K562 (cell line): ENCODE measurements around the gene RRP7A. TPM values are rescaled to one million over a fixed set of nuclear protein-coding genes. Genes with fewer than 3 reads are reported as not detected.

Experiments
- ATAC-seq: fragments of 200-7000 bp; cut with Tn5 transposase; 3 replicates; pipeline ENCODE4 v1.9.1; 2020; ENCODE audit warnings: moderate library complexity
- BruUV-seq: library from RNA; stranded (reverse); fragments of 400-500 nt; replicated peaks from 2 replicates; lab custom pipeline; 2021; lab: Mats Ljungman, UMichigan
- CTCF ChIA-PET: fragments of 300-600 bp; formaldehyde crosslinking; extraction: SDS; loops from one replicate; lab custom pipeline; 2021; ENCODE audit warnings: low intra/inter-chr PET ratio; lab: Yijun Ruan, JAX
- POLR2A ChIA-PET: fragments of 300-600, 350-650 bp; sonication (Branson Sonifier 250); formaldehyde crosslinking; extraction: SDS; loops from one replicate; lab custom pipeline; 2021; ENCODE audit warnings: antibody characterized with exemption, inconsistent platforms; lab: Yijun Ruan, JAX
- DNase-seq, 4 experiments: peaks; one replicate each; pipeline versions ENCODE4 v3.0.0 to v3.0.0-alpha.2; 2011 to 2018; ENCODE audit warnings: low spot score in 3 of 4, mixed read lengths in 3 of 4; ENCODE audit errors: extremely low read depth in 1 of 4
- FAIRE-seq: peaks from 2 replicates; lab custom pipeline; 2011; peaks lifted over from hg19 to GRCh38; lab: Jason Lieb, UNC
- H2AFZ ChIP-seq: 2 replicates; pipeline ENCODE4 v1.6.0; 2011; ENCODE audit warnings: low read depth, low read length, control low read depth, inconsistent platforms
- H3K27ac ChIP-seq: fragments of 200-600 bp; 3 replicates; pipeline ENCODE4 v1.8.0; 2011; ENCODE audit warnings: low read depth, mild to moderate bottlenecking, control low read depth, inconsistent platforms, low read length, moderate library complexity, mixed read lengths; ENCODE audit errors: extremely low read depth
- H3K27me3 ChIP-seq, 2 experiments: fragments of 300-600 bp in 1 of 2; 2 replicates in 1 of 2; 3 replicates in 1 of 2; pipeline versions ENCODE4 v1.6.0 to v1.8.0; 2011; ENCODE audit warnings: inconsistent platforms in 2 of 2, low read length in 2 of 2, mild to moderate bottlenecking in 1 of 2, mixed read lengths in 1 of 2, moderate library complexity in 1 of 2; ENCODE audit not compliant: control insufficient read depth in 2 of 2, insufficient read depth in 2 of 2
- H3K36me3 ChIP-seq: fragments of 300-600 bp; 3 replicates; pipeline ENCODE4 v1.8.0; 2011; ENCODE audit warnings: mild to moderate bottlenecking, low read length, inconsistent platforms; ENCODE audit not compliant: control insufficient read depth, insufficient read depth
- H3K4me1 ChIP-seq, 2 experiments: fragments of 200-600 bp in 1 of 2; replicated peaks in 1 of 2; 2 replicates in 1 of 2; 3 replicates in 1 of 2; pipeline versions ENCODE4 v1.5.1 to v1.8.0; 2011; ENCODE audit warnings: inconsistent platforms in 2 of 2, low read length in 2 of 2, mild to moderate bottlenecking in 1 of 2, mixed read lengths in 1 of 2, moderate library complexity in 1 of 2; ENCODE audit not compliant: control insufficient read depth in 2 of 2, insufficient read depth in 2 of 2
- H3K4me2 ChIP-seq: 2 replicates; pipeline ENCODE4 v1.6.1; 2011; ENCODE audit warnings: low read length, control low read depth, inconsistent platforms, mixed read lengths; ENCODE audit not compliant: insufficient read depth
- H3K4me3 ChIP-seq: fragments of 200-600 bp; sonication (generic), shearing (Covaris generic); 2 replicates; pipeline ENCODE4 v1.5.1; 2016; ENCODE audit warnings: control low read depth, inconsistent platforms
- H3K79me2 ChIP-seq: fragments of 200-600 bp; 3 replicates; pipeline ENCODE4 v1.8.0; 2011; ENCODE audit warnings: low read length, inconsistent platforms; ENCODE audit not compliant: control insufficient read depth, insufficient read depth
- H3K9ac ChIP-seq, 2 experiments: 2 replicates each; pipeline versions ENCODE4 v1.6.0 to v1.6.1; 2011; ENCODE audit warnings: low read depth in 2 of 2, low read length in 2 of 2, control low read depth in 1 of 2, inconsistent platforms in 1 of 2, mild to moderate bottlenecking in 1 of 2, mixed read lengths in 1 of 2; ENCODE audit not compliant: insufficient read depth in 1 of 2
- H3K9me1 ChIP-seq: one replicate; pipeline ENCODE4 v1.6.0; 2011; ENCODE audit warnings: inconsistent platforms, mild to moderate bottlenecking, low read length, moderate library complexity; ENCODE audit not compliant: control insufficient read depth, insufficient read depth
- H3K9me3 ChIP-seq: replicated peaks from 2 replicates; pipeline ENCODE4 v1.5.1; 2011; ENCODE audit warnings: low read depth, low read length, inconsistent platforms; ENCODE audit not compliant: control insufficient read depth, insufficient read depth
- H4K20me1 ChIP-seq: replicated peaks from 2 replicates; pipeline ENCODE4 v1.6.1; 2011; ENCODE audit warnings: low read length, inconsistent platforms, mixed read lengths; ENCODE audit not compliant: control insufficient read depth, insufficient read depth
- CREB1 ChIP-seq, 2 experiments: sonication (generic) in 1 of 2; formaldehyde crosslinking in 1 of 2; IDR thresholded peaks; 2 replicates each; pipeline versions ENCODE4 v1.6.1 to v1.8.0; 2012 to 2022; ENCODE audit warnings: inconsistent platforms in 1 of 2, mild to moderate bottlenecking in 1 of 2, missing genetic modification reagents in 1 of 2, moderate library complexity in 1 of 2
- CXXC5 ChIP-seq: fragments of 250-450 bp; sonication (Bioruptor Pico); IDR thresholded peaks from 2 replicates; pipeline ENCODE4 v1.8.0; 2022; ENCODE audit warnings: inconsistent platforms, mild to moderate bottlenecking, moderate library complexity
- DMBX1 ChIP-seq: fragments of 250-450 bp; sonication (Bioruptor Pico); IDR thresholded peaks from 2 replicates; pipeline ENCODE4 v1.8.0; 2022; ENCODE audit warnings: inconsistent platforms, mild to moderate bottlenecking, moderate library complexity, borderline replicate concordance
- KAT7 ChIP-seq: sonication (generic); formaldehyde crosslinking; IDR thresholded peaks from 2 replicates; pipeline ENCODE4 v1.8.0; 2022; ENCODE audit warnings: missing genetic modification reagents, mild to moderate bottlenecking, borderline replicate concordance
- RBM17 ChIP-seq: fragments of 200-400 bp; formaldehyde crosslinking; IDR thresholded peaks from 2 replicates; pipeline ENCODE4 v1.6.1; 2017; ENCODE audit warnings: low read depth, mild to moderate bottlenecking, low read length, borderline replicate concordance
- TEAD2 ChIP-seq: fragments of 450-650 bp; IDR thresholded peaks from 2 replicates; pipeline ENCODE4 v1.6.1; 2016; ENCODE audit warnings: missing genetic modification characterization, control low read depth, missing compliant biosample characterization
- ZNF551 ChIP-seq: fragments of 250-450 bp; sonication (Bioruptor Pico); IDR thresholded peaks from 2 replicates; pipeline ENCODE4 v1.5.0; 2021; ENCODE audit warnings: mild to moderate bottlenecking, moderate library complexity
- WGBS: fragments of 100-300 bp; shearing (Covaris generic); methylation state at CpG from one replicate; pipeline ENCODE4 v1.1.6; 2016; ENCODE audit warnings: low coverage, mixed read lengths; ENCODE audit not compliant: insufficient coverage; ENCODE audit errors: missing lambda C conversion rate; 5-methylcytosine and 5-hydroxymethylcytosine counted together
- in situ Hi-C: fragments of 300-500 bp; cut with MboI; formaldehyde crosslinking; loops from 4 replicates; pipeline ENCODE4 v1.15.0; 2018; ENCODE audit warnings: inconsistent platforms, mixed read lengths
- intact Hi-C: fragments of 100-400 bp; cut with micrococcal nuclease; formaldehyde crosslinking; loops from 2 replicates; pipeline ENCODE4 v1.14.2; 2022
- polyA plus RNA-seq, 8 experiments: library from polyadenylated mRNA; depleted of rRNA in 4 of 8; stranded (reverse) in 5 of 8; unstranded in 3 of 8; fragments of >200 nt; fragmentation: Nextera tagmentation in 2 of 8; fragmentation: Illumina TruSeq in 1 of 8; extraction: Ambion mirVana in 2 of 8; extraction: Trizol in 1 of 8; gene quantifications; 2 replicates each; pipeline versions ENCODE4 v1.2.1 to v1.2.3, GENCODE V29; 2011 to 2014; ENCODE audit warnings: inconsistent platforms in 1 of 8, missing spikeins in 1 of 8
- total RNA-seq, 7 experiments: library from RNA; depleted of rRNA in 6 of 7; stranded (reverse); fragments of >200 nt in 6 of 7; fragmentation: Illumina TruSeq in 2 of 7; extraction: Trizol in 2 of 7; gene quantifications; 2 replicates each; pipeline versions ENCODE4 v1.2.1 to v1.2.3, GENCODE V29; 2011 to 2021; ENCODE audit warnings: low replicate concordance in 1 of 7
- TF ChIP-seq, protein P1 (sequence below): fragments of 450-650 bp; IDR thresholded peaks from 2 replicates; pipeline ENCODE4 v1.6.1; 2016; ENCODE audit warnings: antibody characterized with exemption

The RRP7A gene
- total and polyA plus RNA-seq, 9 of the 15 experiments (the other 6 are each of a cell fraction or from before 2014, with no cell fraction given) = 3.4 to 74.1 (median 40.3) TPM

DNA sequence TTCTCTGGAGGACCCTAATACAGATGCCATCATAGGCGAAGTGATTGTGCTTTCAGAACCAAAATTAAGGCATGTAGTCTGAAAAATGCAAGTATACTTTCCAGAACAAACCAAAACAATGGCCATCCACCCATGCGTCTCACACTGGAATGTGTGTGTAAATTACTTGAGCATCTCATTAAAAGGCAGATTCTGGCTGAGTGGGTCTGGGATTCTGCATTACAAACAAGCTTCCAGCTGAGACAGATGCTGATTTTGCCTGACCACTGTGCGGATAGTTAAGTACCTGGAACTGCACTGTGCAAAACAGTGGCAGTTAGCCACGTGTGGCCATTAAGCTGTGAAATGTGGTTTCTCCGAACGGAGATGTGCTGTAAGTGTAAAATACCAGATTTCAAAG, 26.2 kb downstream of the RRP7A start:
- Histone ChIP-seq H3K4me3 (no peak overlapping the region), H3K27ac (no peak overlapping the region), H3K4me1 (peaks cover 0 to 3% of the 10 kb centered on the region in 2 experiments; a peak in 1 of 5 replicates), H2AFZ (no peak overlapping the region; the same call in 1 of the 2 replicates), H4K20me1 (no peaks in the 10 kb centered on the region), H3K79me2 (no peaks in the 10 kb centered on the region), H3K9me1 (no peaks in the 10 kb centered on the region), H3K4me2 (no peak overlapping the region), H3K27me3 (no peaks in the 10 kb centered on the region), H3K36me3 (no peaks in the 10 kb centered on the region), H3K9ac (no peak overlapping the region), H3K9me3 (no peaks in the 10 kb centered on the region)
- WGBS = 57% methylated on average over 6 of the region's 6 CpGs
- CTCF ChIA-PET = no interaction called here
- no TSS peak for BruUV-seq
- in situ Hi-C loops = no loop called here
- TF ChIP-seq RBM17 (no peak), DMBX1 (CRISPR knock-in tag) (no peak)
- TF ChIP-seq, all 486 proteins: peak for 0
- DNase-seq (no peak), FAIRE-seq (no peak), ATAC-seq (no peak)
- POLR2A ChIA-PET = no interaction called here
- intact Hi-C loops = no loop called here

DNA sequence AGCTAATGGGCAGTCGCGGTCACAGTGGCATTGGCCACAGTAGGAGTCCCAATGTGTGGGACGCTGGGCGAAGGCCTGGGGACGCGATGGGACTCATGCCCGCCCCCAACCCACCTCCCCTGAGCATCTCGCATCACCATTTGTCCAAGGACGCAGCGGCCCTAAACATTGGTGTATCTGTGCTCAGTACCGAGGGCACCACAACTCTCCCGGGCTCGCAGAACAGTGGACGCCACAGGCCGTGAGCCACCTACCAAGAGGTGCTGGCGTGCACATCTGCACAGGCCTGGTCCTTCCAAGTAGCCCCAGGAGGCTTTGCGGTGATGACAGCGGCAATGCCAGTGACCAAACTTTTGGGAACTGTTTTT, 27.3 kb downstream of the RRP7A start:
- H3K79me2 ChIP-seq = no peaks in the 10 kb centered on the region
- no peak for DNase-seq
- H3K4me1 ChIP-seq = peaks cover 0 to 3% of the 10 kb centered on the region in 2 experiments; a peak in 1 of 5 replicates
- H3K9me1 ChIP-seq = no peaks in the 10 kb centered on the region
- no peaks in the 10 kb centered on the region for H3K9me3 ChIP-seq
- no peak for ATAC-seq
- FAIRE-seq = no peak
- H4K20me1 ChIP-seq = no peaks in the 10 kb centered on the region
- in situ Hi-C loops (no loop called here), intact Hi-C loops (no loop called here)
- H3K4me2 ChIP-seq = no peak overlapping the region
- BruUV-seq = no TSS peak
- no peak overlapping the region for H2AFZ ChIP-seq
- H3K4me3 ChIP-seq = no peak overlapping the region
- no peak overlapping the region for H3K9ac ChIP-seq
- ChIA-PET POLR2A (no interaction called here), CTCF (no interaction called here)
- WGBS = 86% methylated on average over 13 of the region's 18 CpGs
- H3K27ac ChIP-seq = no peak overlapping the region
- H3K27me3 ChIP-seq = no peaks in the 10 kb centered on the region
- TF ChIP-seq, protein P1, sequence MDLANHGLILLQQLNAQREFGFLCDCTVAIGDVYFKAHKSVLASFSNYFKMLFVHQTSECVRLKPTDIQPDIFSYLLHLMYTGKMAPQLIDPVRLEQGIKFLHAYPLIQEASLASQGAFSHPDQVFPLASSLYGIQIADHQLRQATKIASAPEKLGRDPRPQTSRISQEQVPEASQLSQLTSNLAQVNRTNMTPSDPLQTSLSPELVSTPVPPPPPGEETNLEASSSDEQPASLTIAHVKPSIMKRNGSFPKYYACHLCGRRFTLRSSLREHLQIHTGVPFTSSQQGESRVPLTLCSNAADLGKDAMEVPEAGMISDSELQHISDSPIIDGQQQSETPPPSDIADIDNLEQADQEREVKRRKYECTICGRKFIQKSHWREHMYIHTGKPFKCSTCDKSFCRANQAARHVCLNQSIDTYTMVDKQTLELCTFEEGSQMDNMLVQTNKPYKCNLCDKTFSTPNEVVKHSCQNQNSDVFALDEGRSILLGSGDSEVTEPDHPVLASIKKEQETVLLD = no peak
- no peak for TF ChIP-seq TEAD2 (tag)
- TF ChIP-seq ZNF551 = no peak
- no peak for TF ChIP-seq CXXC5
- no peak for TF ChIP-seq CREB1 (IDR thresholded peaks at IDR 0.05)
- no peak for TF ChIP-seq CREB1 (CRISPR knock-in tag; IDR thresholded peaks at IDR 0.05)
- no peak for TF ChIP-seq KAT7 (CRISPR knock-in tag)
- H3K36me3 ChIP-seq = no peaks in the 10 kb centered on the region
